ENCODE measurements around the gene VWA2. TPM values are rescaled to one million over a fixed set of nuclear protein-coding genes. Genes with fewer than 3 reads are reported as not detected.

Gene VWA2
- total and polyA plus RNA-seq, 2 donors (not counting 1 experiment from before 2014, with no cell fraction given) = not detected

DNA sequence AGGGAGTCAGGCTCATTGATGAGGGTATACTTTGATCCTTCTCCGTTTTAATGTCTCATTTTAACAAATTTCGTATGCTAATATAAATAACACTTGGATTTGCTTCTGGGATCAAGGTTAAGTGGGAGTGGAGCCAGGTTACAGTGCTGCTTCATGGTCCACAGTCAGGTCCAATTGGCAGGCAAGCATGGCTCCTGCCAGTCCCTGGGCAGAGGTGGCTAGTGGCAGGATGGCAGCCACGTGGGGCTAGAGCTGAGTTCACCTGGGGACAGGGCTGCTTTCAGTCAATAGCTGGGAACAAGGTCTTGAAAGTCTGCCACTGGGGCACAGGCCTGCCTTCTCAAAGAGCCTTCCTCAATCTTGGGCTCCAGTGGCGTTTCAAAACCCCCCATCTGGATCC lies 16.0 kb upstream of the VWA2 start:
- Mint-ChIP-seq H3K27ac (no peak overlapping the region), H3K27me3 (peaks cover 30% of the 10 kb centered on the region), H3K4me3 (no peak overlapping the region), H3K9me3 (ENCODE audit: insufficient read depth) (no peaks in the 10 kb centered on the region), H3K4me1 (no peaks in the 10 kb centered on the region)
- intact Hi-C loops (cut with micrococcal nuclease) = no loop called here
- H3K9me3 ChIP-seq (ENCODE audit: control extremely low read depth in 1 of 3, control insufficient read depth in 2 of 3, insufficient read depth in 1 of 3, low read length in 2 of 3) = no peaks in the 10 kb centered on the region
- ChIA-PET POLR2A (no interaction called here), CTCF (no interaction called here)
- no peak overlapping the region for H3K4me3 ChIP-seq (ENCODE audit: control extremely low read depth in 1 of 5, extremely low read depth in 1 of 5, insufficient read depth in 1 of 5, low read depth in 2 of 5, low read length in 4 of 5)
- no peak overlapping the region for H2AFZ ChIP-seq (ENCODE audit: insufficient read depth, low read depth, low read length, poor library complexity, severe bottlenecking)
- H3K79me2 ChIP-seq (ENCODE audit: control insufficient read depth, insufficient read depth, low read length) = no peaks in the 10 kb centered on the region
- no peak for TF ChIP-seq EZH2 (IDR thresholded peaks at IDR 0.05; ENCODE audit: borderline replicate concordance, insufficient read depth, low read depth, low read length, poor library complexity, severe bottlenecking)
- TF ChIP-seq, protein P1, sequence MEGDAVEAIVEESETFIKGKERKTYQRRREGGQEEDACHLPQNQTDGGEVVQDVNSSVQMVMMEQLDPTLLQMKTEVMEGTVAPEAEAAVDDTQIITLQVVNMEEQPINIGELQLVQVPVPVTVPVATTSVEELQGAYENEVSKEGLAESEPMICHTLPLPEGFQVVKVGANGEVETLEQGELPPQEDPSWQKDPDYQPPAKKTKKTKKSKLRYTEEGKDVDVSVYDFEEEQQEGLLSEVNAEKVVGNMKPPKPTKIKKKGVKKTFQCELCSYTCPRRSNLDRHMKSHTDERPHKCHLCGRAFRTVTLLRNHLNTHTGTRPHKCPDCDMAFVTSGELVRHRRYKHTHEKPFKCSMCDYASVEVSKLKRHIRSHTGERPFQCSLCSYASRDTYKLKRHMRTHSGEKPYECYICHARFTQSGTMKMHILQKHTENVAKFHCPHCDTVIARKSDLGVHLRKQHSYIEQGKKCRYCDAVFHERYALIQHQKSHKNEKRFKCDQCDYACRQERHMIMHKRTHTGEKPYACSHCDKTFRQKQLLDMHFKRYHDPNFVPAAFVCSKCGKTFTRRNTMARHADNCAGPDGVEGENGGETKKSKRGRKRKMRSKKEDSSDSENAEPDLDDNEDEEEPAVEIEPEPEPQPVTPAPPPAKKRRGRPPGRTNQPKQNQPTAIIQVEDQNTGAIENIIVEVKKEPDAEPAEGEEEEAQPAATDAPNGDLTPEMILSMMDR (IDR thresholded peaks at IDR 0.05) = no peak
- 85% methylated on average over 2 of the region's 4 CpGs for WGBS (ENCODE audit: insufficient coverage)
- H3K27me3 ChIP-seq (replicated peaks in 1 of 4; ENCODE audit: control extremely low read depth in 1 of 4, control insufficient read depth in 3 of 4, insufficient read depth in 4 of 4, low read length in 3 of 4) = no peaks in the 10 kb centered on the region
- no peak overlapping the region for H3K27ac ChIP-seq (ENCODE audit: low read length in 2 of 2)
- H3K4me2 ChIP-seq (replicated peaks; ENCODE audit: low read depth, low read length, poor library complexity, severe bottlenecking) = no peak overlapping the region
- H3K36me3 ChIP-seq (replicated peaks in 1 of 2; ENCODE audit: control extremely low read depth in 1 of 2, control insufficient read depth in 1 of 2, extremely low read depth in 1 of 2, insufficient read depth in 2 of 2, low read length in 1 of 2) = no peaks in the 10 kb centered on the region
- no peak overlapping the region for H3K9ac ChIP-seq (ENCODE audit: low read length)
- DNase-seq = no peak
- no peaks in the 10 kb centered on the region for H4K20me1 ChIP-seq (ENCODE audit: control insufficient read depth, insufficient read depth, low read length, poor library complexity, severe bottlenecking)
- no peaks in the 10 kb centered on the region for H3K4me1 ChIP-seq (ENCODE audit: control insufficient read depth in 2 of 2, insufficient read depth in 2 of 2, low read length in 2 of 2)
- no peak for ATAC-seq (ENCODE audit: low read depth)

DNA sequence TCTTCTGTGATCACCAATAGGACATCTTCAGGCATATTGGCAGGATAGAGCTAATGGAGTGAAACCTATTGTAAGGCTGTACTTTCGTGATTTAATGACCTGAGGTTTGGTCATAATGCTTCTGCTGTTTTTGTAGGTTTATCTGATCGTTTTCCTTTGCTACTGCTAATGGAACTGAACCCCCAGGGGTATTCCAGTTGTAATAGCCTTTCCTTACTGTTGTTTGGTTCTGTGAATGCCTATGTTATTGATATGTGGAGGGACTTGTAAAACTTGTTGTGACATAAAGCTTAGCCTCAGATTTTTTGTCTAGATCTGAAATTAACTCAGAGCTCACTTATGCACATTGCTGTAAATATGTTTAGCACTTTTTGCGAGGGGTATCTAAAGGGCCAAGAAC lies 10.9 kb upstream of the VWA2 start:
- DNase-seq = no peak
- peaks cover 29% of the 10 kb centered on the region for H3K27me3 Mint-ChIP-seq
- no peak overlapping the region for H3K27ac Mint-ChIP-seq
- Histone ChIP-seq H3K4me3 (ENCODE audit: control extremely low read depth in 1 of 5, extremely low read depth in 1 of 5, insufficient read depth in 1 of 5, low read depth in 2 of 5, low read length in 4 of 5) (no peak overlapping the region), H3K9ac (ENCODE audit: low read length) (no peak overlapping the region), H3K9me3 (ENCODE audit: control extremely low read depth in 1 of 3, control insufficient read depth in 2 of 3, insufficient read depth in 1 of 3, low read length in 2 of 3) (peaks cover 0 to 3% (median 0%) of the 10 kb centered on the region in 3 donors), H4K20me1 (ENCODE audit: control insufficient read depth, insufficient read depth, low read length, poor library complexity, severe bottlenecking) (no peaks in the 10 kb centered on the region), H3K79me2 (ENCODE audit: control insufficient read depth, insufficient read depth, low read length) (no peaks in the 10 kb centered on the region), H3K4me1 (ENCODE audit: control insufficient read depth in 2 of 2, insufficient read depth in 2 of 2, low read length in 2 of 2) (no peaks in the 10 kb centered on the region), H3K27ac (ENCODE audit: low read length in 2 of 2) (no peak overlapping the region), H3K27me3 (replicated peaks in 1 of 4; ENCODE audit: control extremely low read depth in 1 of 4, control insufficient read depth in 3 of 4, insufficient read depth in 4 of 4, low read length in 3 of 4) (peaks cover 0 to 4% (median 0%) of the 10 kb centered on the region in 4 experiments), H2AFZ (ENCODE audit: insufficient read depth, low read depth, low read length, poor library complexity, severe bottlenecking) (no peak overlapping the region), H3K36me3 (replicated peaks in 1 of 2; ENCODE audit: control extremely low read depth in 1 of 2, control insufficient read depth in 1 of 2, extremely low read depth in 1 of 2, insufficient read depth in 2 of 2, low read length in 1 of 2) (no peaks in the 10 kb centered on the region), H3K4me2 (replicated peaks; ENCODE audit: low read depth, low read length, poor library complexity, severe bottlenecking) (no peak overlapping the region)
- 70% methylated on average over 2 of the region's 3 CpGs for WGBS (ENCODE audit: insufficient coverage)
- ChIA-PET POLR2A (no interaction called here), CTCF (no interaction called here)
- TF ChIP-seq, protein P1 (IDR thresholded peaks at IDR 0.05) = no peak
- TF ChIP-seq EZH2 (IDR thresholded peaks at IDR 0.05; ENCODE audit: borderline replicate concordance, insufficient read depth, low read depth, low read length, poor library complexity, severe bottlenecking) = no peak
- no peak overlapping the region for H3K4me3 Mint-ChIP-seq
- no peaks in the 10 kb centered on the region for H3K4me1 Mint-ChIP-seq
- H3K9me3 Mint-ChIP-seq (ENCODE audit: insufficient read depth) = no peaks in the 10 kb centered on the region
- ATAC-seq (ENCODE audit: low read depth) = no peak
- intact Hi-C loops (cut with micrococcal nuclease) = no loop called here

Measured in B cell (primary cell).